Measurements from ENCODE around the gene GRK5.
"Not testable (repeated sequence)": the region's sequence is repeated elsewhere in the genome, so short reads cannot be mapped to it uniquely, and the experiment has no call there.

GRK5 gene

DNA sequence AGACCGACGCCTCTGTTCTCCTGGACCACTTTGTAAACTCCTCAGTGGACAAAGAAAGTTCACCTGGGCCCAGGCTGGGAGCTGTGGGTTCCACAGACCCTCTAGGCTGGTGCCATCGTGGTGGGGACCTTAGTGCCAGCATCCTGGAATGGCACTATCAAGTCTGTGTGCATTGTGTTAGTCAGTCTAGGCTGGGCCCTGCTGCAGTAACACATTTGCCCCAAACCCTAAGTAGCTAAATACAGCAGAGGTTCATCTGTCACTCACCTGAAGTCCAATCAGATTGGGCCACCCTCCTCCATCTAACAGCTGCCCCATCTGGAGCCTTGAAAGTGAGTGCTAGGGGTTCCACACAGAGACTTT lies 224.4 kb downstream of the GRK5 start:
- Histone ChIP-seq H4K8ac (ENCODE audit: low read depth, low read length) (no peak overlapping the region), H2BK15ac (replicated peaks; ENCODE audit: low read depth) (no peak overlapping the region), H3K56ac (ENCODE audit: low read length) (no peak overlapping the region), H3K27me3 (ENCODE audit: insufficient read depth, low read length, poor library complexity) (no peaks in the 10 kb centered on the region), H3K4me3 (ENCODE audit: low read length) (no peak overlapping the region), H3K27ac (ENCODE audit: low read depth, low read length) (no peak overlapping the region), H3K4ac (ENCODE audit: low read depth, low read length) (no peak overlapping the region), H3K4me2 (ENCODE audit: low read length) (no peak overlapping the region), H3K18ac (ENCODE audit: low read length) (no peak overlapping the region), H2BK5ac (ENCODE audit: low read length) (no peak overlapping the region), H3K23ac (ENCODE audit: low read length) (no peak overlapping the region), H3K79me1 (ENCODE audit: low read length) (no peaks in the 10 kb centered on the region), H3K4me1 (ENCODE audit: control insufficient read depth, low read depth, low read length) (no peaks in the 10 kb centered on the region), H3K79me2 (ENCODE audit: control insufficient read depth, insufficient read depth, low read length) (no peaks in the 10 kb centered on the region), H3K9ac (ENCODE audit: low read length) (no peak overlapping the region), H2BK120ac (ENCODE audit: low read depth, low read length) (no peak overlapping the region), H2AK5ac (ENCODE audit: low read length) (no peak overlapping the region), H3K36me3 (ENCODE audit: control insufficient read depth, insufficient read depth, low read length) (no peaks in the 10 kb centered on the region), H4K5ac (ENCODE audit: low read length) (no peak overlapping the region)
- WGBS (ENCODE audit: extremely low coverage, insufficient coverage, low lambda C conversion rate): no CpG with 5 or more reads among the region's 3 CpGs
- no peak for DNase-seq

- H3K4me2 ChIP-seq (ENCODE audit: low read length); H4K8ac ChIP-seq (ENCODE audit: low read depth, low read length): not testable (repeated sequence)
- WGBS (ENCODE audit: extremely low coverage, insufficient coverage, low lambda C conversion rate): no CpG with 5 or more reads among the region's 5 CpGs
Measured at GRCh38 chr10:119434942-119435341, 227.6 kb downstream of the GRK5 start.

DNA sequence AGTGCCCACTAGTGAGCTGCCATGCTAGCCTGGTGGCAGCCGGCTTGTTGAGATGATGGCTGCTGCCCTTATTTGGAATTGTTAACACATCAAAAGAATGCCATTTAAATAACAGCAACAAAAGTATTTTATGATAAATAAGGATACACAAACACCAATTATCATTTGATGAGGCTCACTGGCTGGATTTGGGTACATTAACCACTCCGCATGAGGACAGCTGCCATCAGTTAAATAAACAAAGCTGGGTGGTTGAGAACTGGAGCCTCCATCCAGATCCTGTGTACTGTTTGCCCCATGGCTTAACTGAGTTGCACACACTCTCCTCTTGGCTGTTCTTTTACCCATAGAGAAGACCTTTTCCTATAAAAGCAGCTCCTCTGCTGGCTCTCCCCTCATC lies 231.3 kb downstream of the GRK5 start:
- no peak overlapping the region for H4K5ac ChIP-seq (ENCODE audit: low read length)
- H3K9ac ChIP-seq (ENCODE audit: low read length): no peak overlapping the region
- DNase-seq: no peak
- H3K79me2 ChIP-seq (ENCODE audit: control insufficient read depth, insufficient read depth, low read length): no peaks in the 10 kb centered on the region
- H3K18ac ChIP-seq (ENCODE audit: low read length): no peak overlapping the region
- no peak overlapping the region for H2BK5ac ChIP-seq (ENCODE audit: low read length)
- no peak overlapping the region for H3K4me2 ChIP-seq (ENCODE audit: low read length)
- no peaks in the 10 kb centered on the region for H3K4me1 ChIP-seq (ENCODE audit: control insufficient read depth, low read depth, low read length)
- H2BK120ac ChIP-seq (ENCODE audit: low read depth, low read length): no peak overlapping the region
- no peaks in the 10 kb centered on the region for H3K79me1 ChIP-seq (ENCODE audit: low read length)
- no CpG with 5 or more reads among the region's 2 CpGs for WGBS (ENCODE audit: extremely low coverage, insufficient coverage, low lambda C conversion rate)
- no peak overlapping the region for H3K56ac ChIP-seq (ENCODE audit: low read length)
- no peaks in the 10 kb centered on the region for H3K36me3 ChIP-seq (ENCODE audit: control insufficient read depth, insufficient read depth, low read length)
- no peak overlapping the region for H2AK5ac ChIP-seq (ENCODE audit: low read length)
- no peak overlapping the region for H3K23ac ChIP-seq (ENCODE audit: low read length)
- no peak overlapping the region for H3K4me3 ChIP-seq (ENCODE audit: low read length)
- H3K27ac ChIP-seq (ENCODE audit: low read depth, low read length): no peak overlapping the region
- no peak overlapping the region for H3K4ac ChIP-seq (ENCODE audit: low read depth, low read length)
- no peak overlapping the region for H2BK15ac ChIP-seq (replicated peaks; ENCODE audit: low read depth)
- no peaks in the 10 kb centered on the region for H3K27me3 ChIP-seq (ENCODE audit: insufficient read depth, low read length, poor library complexity)
- H4K8ac ChIP-seq (ENCODE audit: low read depth, low read length): no peak overlapping the region

More at GRCh38 chr10:119434942-119435341, 227.6 kb downstream of the GRK5 start:
- not testable (repeated sequence) for H3K4me3 ChIP-seq (ENCODE audit: low read length); H3K79me1 ChIP-seq (ENCODE audit: low read length); H3K4me1 ChIP-seq (ENCODE audit: control insufficient read depth, low read depth, low read length); H3K79me2 ChIP-seq (ENCODE audit: control insufficient read depth, insufficient read depth, low read length); H3K4ac ChIP-seq (ENCODE audit: low read depth, low read length); H2BK120ac ChIP-seq (ENCODE audit: low read depth, low read length); H3K9ac ChIP-seq (ENCODE audit: low read length); H2AK5ac ChIP-seq (ENCODE audit: low read length); H3K27ac ChIP-seq (ENCODE audit: low read depth, low read length); H3K27me3 ChIP-seq (ENCODE audit: insufficient read depth, low read length, poor library complexity); H3K56ac ChIP-seq (ENCODE audit: low read length); H3K18ac ChIP-seq (ENCODE audit: low read length); H2BK5ac ChIP-seq (ENCODE audit: low read length); DNase-seq; H2BK15ac ChIP-seq (replicated peaks; ENCODE audit: low read depth); H4K5ac ChIP-seq (ENCODE audit: low read length); H3K36me3 ChIP-seq (ENCODE audit: control insufficient read depth, insufficient read depth, low read length); H3K23ac ChIP-seq (ENCODE audit: low read length)

DNA sequence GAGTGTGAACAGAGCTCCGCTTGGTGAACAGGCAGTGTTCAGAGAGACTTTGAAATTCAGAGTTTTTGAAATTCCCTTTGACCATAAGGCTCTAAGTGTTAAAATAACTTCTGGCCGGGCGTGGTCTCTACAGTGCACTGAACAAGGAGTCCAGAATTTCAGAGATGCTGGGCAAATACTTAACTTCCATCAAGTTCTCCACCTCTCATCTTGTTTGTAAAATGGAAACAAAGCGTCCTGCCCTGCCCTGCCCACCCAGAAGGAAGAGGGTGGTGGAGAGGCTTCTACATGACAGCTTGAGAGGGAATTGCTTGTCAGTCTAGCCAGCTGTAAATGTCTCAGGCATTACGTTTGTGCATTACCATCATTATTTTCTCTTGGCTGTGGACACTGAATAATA lies 232.6 kb downstream of the GRK5 start:
- no peak overlapping the region for H3K27ac ChIP-seq (ENCODE audit: low read depth, low read length)
- no peak overlapping the region for H3K4me3 ChIP-seq (ENCODE audit: low read length)
- no peak overlapping the region for H4K8ac ChIP-seq (ENCODE audit: low read depth, low read length)
- H3K79me2 ChIP-seq (ENCODE audit: control insufficient read depth, insufficient read depth, low read length): no peaks in the 10 kb centered on the region
- no peak overlapping the region for H3K4me2 ChIP-seq (ENCODE audit: low read length)
- no peak overlapping the region for H2BK120ac ChIP-seq (ENCODE audit: low read depth, low read length)
- no peaks in the 10 kb centered on the region for H3K27me3 ChIP-seq (ENCODE audit: insufficient read depth, low read length, poor library complexity)
- no CpG with 5 or more reads among the region's 5 CpGs for WGBS (ENCODE audit: extremely low coverage, insufficient coverage, low lambda C conversion rate)
- H3K36me3 ChIP-seq (ENCODE audit: control insufficient read depth, insufficient read depth, low read length): no peaks in the 10 kb centered on the region
- H3K4ac ChIP-seq (ENCODE audit: low read depth, low read length): no peak overlapping the region
- no peak overlapping the region for H3K18ac ChIP-seq (ENCODE audit: low read length)
- no peak overlapping the region for H2BK15ac ChIP-seq (replicated peaks; ENCODE audit: low read depth)
- H3K23ac ChIP-seq (ENCODE audit: low read length): no peak overlapping the region
- H3K9ac ChIP-seq (ENCODE audit: low read length): no peak overlapping the region
- H2BK5ac ChIP-seq (ENCODE audit: low read length): no peak overlapping the region
- no peak overlapping the region for H3K56ac ChIP-seq (ENCODE audit: low read length)
- H2AK5ac ChIP-seq (ENCODE audit: low read length): no peak overlapping the region
- H3K4me1 ChIP-seq (ENCODE audit: control insufficient read depth, low read depth, low read length): no peaks in the 10 kb centered on the region
- no peak for DNase-seq
- H3K79me1 ChIP-seq (ENCODE audit: low read length): no peaks in the 10 kb centered on the region
- H4K5ac ChIP-seq (ENCODE audit: low read length): no peak overlapping the region

DNA sequence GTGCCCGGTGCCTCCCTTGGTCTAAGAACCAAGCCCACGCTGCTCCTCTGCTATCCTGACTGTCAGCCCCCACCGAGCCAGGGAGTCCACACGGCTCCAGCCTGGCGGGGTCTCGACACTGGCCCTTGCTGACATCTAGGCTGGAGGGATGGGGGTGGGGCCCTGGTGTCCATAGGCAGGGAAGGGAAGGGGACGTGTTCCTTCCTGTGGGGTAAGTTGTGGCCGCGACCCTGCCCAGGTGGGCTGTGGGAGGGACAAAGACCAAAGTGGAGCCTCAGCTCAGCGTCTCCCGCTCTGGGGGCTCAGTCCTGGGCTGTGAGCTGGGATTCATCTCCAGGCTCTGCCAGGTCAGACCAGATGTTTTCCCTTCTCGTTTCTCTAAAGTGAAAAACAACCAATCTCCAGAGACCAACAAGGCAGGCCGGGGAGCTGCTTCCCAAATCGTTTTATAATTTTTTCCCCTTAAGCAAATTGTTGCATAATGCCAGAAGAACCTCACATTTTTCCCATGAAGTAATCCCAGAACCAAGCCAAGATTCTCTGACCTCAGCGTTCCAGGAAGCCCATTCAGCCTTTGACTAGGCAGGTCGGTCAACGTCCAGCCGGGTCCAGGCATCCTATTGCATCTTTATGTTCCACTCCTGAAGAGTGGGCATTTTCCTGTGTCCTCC lies 233.9 kb downstream of the GRK5 start:
- H3K9ac ChIP-seq (ENCODE audit: low read length): no peak overlapping the region
- H3K18ac ChIP-seq (ENCODE audit: low read length): no peak overlapping the region
- no peak overlapping the region for H3K27ac ChIP-seq (ENCODE audit: low read depth, low read length)
- no peaks in the 10 kb centered on the region for H3K79me2 ChIP-seq (ENCODE audit: control insufficient read depth, insufficient read depth, low read length)
- WGBS (ENCODE audit: extremely low coverage, insufficient coverage, low lambda C conversion rate): no CpG with 5 or more reads among the region's 18 CpGs
- H3K4me1 ChIP-seq (ENCODE audit: control insufficient read depth, low read depth, low read length): no peaks in the 10 kb centered on the region
- no peaks in the 10 kb centered on the region for H3K27me3 ChIP-seq (ENCODE audit: insufficient read depth, low read length, poor library complexity)
- no peak overlapping the region for H3K4me2 ChIP-seq (ENCODE audit: low read length)
- no peak overlapping the region for H4K8ac ChIP-seq (ENCODE audit: low read depth, low read length)
- no peak overlapping the region for H2AK5ac ChIP-seq (ENCODE audit: low read length)
- no peak overlapping the region for H2BK15ac ChIP-seq (replicated peaks; ENCODE audit: low read depth)
- H3K23ac ChIP-seq (ENCODE audit: low read length): no peak overlapping the region
- no peak for DNase-seq
- H3K56ac ChIP-seq (ENCODE audit: low read length): no peak overlapping the region
- H3K36me3 ChIP-seq (ENCODE audit: control insufficient read depth, insufficient read depth, low read length): no peaks in the 10 kb centered on the region
- H2BK5ac ChIP-seq (ENCODE audit: low read length): no peak overlapping the region
- no peak overlapping the region for H4K5ac ChIP-seq (ENCODE audit: low read length)
- H3K4ac ChIP-seq (ENCODE audit: low read depth, low read length): no peak overlapping the region
- H3K4me3 ChIP-seq (ENCODE audit: low read length): no peak overlapping the region
- no peak overlapping the region for H2BK120ac ChIP-seq (ENCODE audit: low read depth, low read length)
- no peaks in the 10 kb centered on the region for H3K79me1 ChIP-seq (ENCODE audit: low read length)

Data from mesendoderm (in vitro differentiated cells).